Panc1 (cell line): ENCODE measurements around the gene STK24. TPM values are rescaled to one million over a fixed set of nuclear protein-coding genes. Genes with fewer than 3 reads are reported as not detected.

ENCODE experiments used
- ATAC-seq: fragments of 200-7000 bp; cut with Tn5 transposase; 2 replicates; pipeline ENCODE4 v1.9.1; 2020; ENCODE audit warnings: mild to moderate bottlenecking, moderate library complexity
- BruUV-seq: library from RNA; stranded (reverse); fragments of 400-500 nt; replicated peaks from 2 replicates; lab custom pipeline; 2021; lab: Mats Ljungman, UMichigan
- CTCF ChIA-PET: fragments of 300-600 bp; sonication (Branson Sonifier 250); formaldehyde crosslinking; loops from one replicate; lab custom pipeline; 2022; ENCODE audit warnings: antibody characterized with exemption; lab: Charles Lee
- POLR2A ChIA-PET: fragments of 300-600 bp; sonication (Branson Sonifier 250); formaldehyde crosslinking; loops from one replicate; lab custom pipeline; 2022; ENCODE audit warnings: antibody characterized with exemption; lab: Charles Lee
- DNase-seq: peaks from one replicate; pipeline ENCODE4 v3.0.0-alpha.2; 2010; ENCODE audit warnings: low read depth, low spot score
- H3K27ac ChIP-seq: 2 replicates; pipeline ENCODE4 v1.5.1; 2011; ENCODE audit warnings: mild to moderate bottlenecking, low read length, inconsistent platforms
- H3K27me3 ChIP-seq: fragments of 200-500 bp; sonication (Bioruptor generic); 2 replicates; pipeline ENCODE4 v1.6.0; 2014; ENCODE audit warnings: low read length, inconsistent platforms; ENCODE audit not compliant: control insufficient read depth, insufficient read depth
- H3K36me3 ChIP-seq: fragments of 200-500 bp; sonication (Bioruptor generic); 2 replicates; pipeline ENCODE4 v1.5.1; 2014; ENCODE audit warnings: inconsistent platforms, mild to moderate bottlenecking, low read length, moderate library complexity; ENCODE audit not compliant: control insufficient read depth, insufficient read depth
- H3K4me1 ChIP-seq: 2 replicates; pipeline ENCODE4 v1.5.1; 2011; ENCODE audit warnings: inconsistent platforms, mild to moderate bottlenecking, low read length, moderate library complexity; ENCODE audit not compliant: control insufficient read depth, insufficient read depth
- H3K4me3 ChIP-seq, 2 experiments: 2 replicates each; pipeline ENCODE4 v1.5.1; 2011 to 2012; ENCODE audit warnings: low read depth in 2 of 2, low read length in 2 of 2, mild to moderate bottlenecking in 2 of 2, inconsistent platforms in 1 of 2, moderate library complexity in 1 of 2
- H3K9me3 ChIP-seq: fragments of 200-500 bp; sonication (Bioruptor generic); 2 replicates; pipeline ENCODE4 v1.5.1; 2014; ENCODE audit warnings: low read depth, mild to moderate bottlenecking, inconsistent platforms, low read length, moderate library complexity; ENCODE audit not compliant: control insufficient read depth, insufficient read depth
- CTCF ChIP-seq: fragments of 450-650 bp; IDR thresholded peaks from 2 replicates; pipeline ENCODE4 v1.5.1; 2017; ENCODE audit warnings: mild to moderate bottlenecking
- POLR2AphosphoS5 ChIP-seq: IDR thresholded peaks from 2 replicates; pipeline ENCODE4 v1.6.1; 2012; ENCODE audit warnings: mild to moderate bottlenecking, low read depth, low read length, moderate library complexity
- REST ChIP-seq, 2 experiments: IDR thresholded peaks; 2 replicates each; pipeline ENCODE4 v1.6.1; 2011 to 2012; ENCODE audit warnings: low read depth in 2 of 2, control low read depth in 1 of 2, low read length in 1 of 2, mild to moderate bottlenecking in 1 of 2, moderate library complexity in 1 of 2; ENCODE audit not compliant: insufficient read depth in 1 of 2
- SIN3A ChIP-seq: IDR thresholded peaks from 2 replicates; pipeline ENCODE4 v1.6.1; 2012; ENCODE audit warnings: low read depth, mild to moderate bottlenecking, low read length, moderate library complexity, borderline replicate concordance; ENCODE audit not compliant: insufficient read depth
- TCF7L2 ChIP-seq: IDR thresholded peaks from 2 replicates; pipeline ENCODE4 v1.6.1; 2011; ENCODE audit warnings: mild to moderate bottlenecking, low read depth, low read length, inconsistent platforms
- in situ Hi-C: cut with HindIII; loops from 2 replicates; pipeline ENCODE4 v1.10.0; 2016; ENCODE audit warnings: low sequenced_read_pairs, low pct_unique_long_range_greater_than_20kb
- intact Hi-C: fragments of 100-400 bp; cut with micrococcal nuclease; formaldehyde crosslinking; loops from one replicate; pipeline ENCODE4 v1.10.0; 2022; ENCODE audit not compliant: unreplicated experiment
- total RNA-seq: library from RNA; stranded (reverse); gene quantifications from one replicate; pipeline ENCODE4 v1.2.1, GENCODE V29; 2021; ENCODE audit not compliant: unreplicated experiment

Gene STK24
- total RNA-seq, 1 experiment from 2014 or later, result 57.3 TPM

- intact Hi-C loops, result no loop called here
- Histone ChIP-seq H3K4me3 (no peak overlapping the region), H3K4me1 (no peaks in the 10 kb centered on the region), H3K9me3 (no peaks in the 10 kb centered on the region), H3K36me3 (peaks cover 2% of the 10 kb centered on the region; the same call in 1 of the 2 replicates), H3K27me3 (no peaks in the 10 kb centered on the region), H3K27ac (no peak overlapping the region)
- no TSS peak for BruUV-seq
- ATAC-seq, result no peak
- in situ Hi-C loops, result no loop called here
- ChIA-PET POLR2A (no interaction called here), CTCF (no interaction called here)
- DNase-seq, result no peak
- TF ChIP-seq REST (IDR thresholded peaks at IDR 0.05; ENCODE audit: insufficient read depth in 1 of 2, low read depth in 2 of 2, low read length in 1 of 2) (no peak), SIN3A (no peak), CTCF (no peak), POLR2AphosphoS5 (no peak), TCF7L2 (no peak)
These were observed 126.9 kb downstream of the STK24 start for GRCh38 chr13:98450026-98450425.

- Histone ChIP-seq H3K9me3 (no peaks in the 10 kb centered on the region), H3K36me3 (peaks cover 2% of the 10 kb centered on the region; the same call in 1 of the 2 replicates), H3K4me3 (no peak overlapping the region), H3K4me1 (no peaks in the 10 kb centered on the region), H3K27me3 (no peaks in the 10 kb centered on the region), H3K27ac (no peak overlapping the region)
- no TSS peak for BruUV-seq
- CTCF ChIA-PET, result no interaction called here
- no peak for TF ChIP-seq TCF7L2
- TF ChIP-seq SIN3A, result no peak
- in situ Hi-C loops (no loop called here), intact Hi-C loops (loop anchor here (5.0 kb wide), 2 partner anchors 203 to 223 kb away; no protein-coding TSS in a partner anchor)
- no peak for ATAC-seq
- no peak for DNase-seq
- POLR2A ChIA-PET, result no interaction called here
These were observed 127.6 kb downstream of the STK24 start for GRCh38 chr13:98449273-98449672.

- in situ Hi-C loops (no loop called here), intact Hi-C loops (loop anchor here (5.0 kb wide), 2 partner anchors 204 to 224 kb away; no protein-coding TSS in a partner anchor)
- no TSS peak for BruUV-seq
- H3K4me3 ChIP-seq, result no peak overlapping the region
- TF ChIP-seq POLR2AphosphoS5 (no peak), SIN3A (no peak), TCF7L2 (no peak), CTCF (peak; percentile 47), REST (IDR thresholded peaks at IDR 0.05; ENCODE audit: insufficient read depth in 1 of 2, low read depth in 2 of 2, low read length in 1 of 2) (no peak)
- DNase-seq, result no peak
- CTCF ChIA-PET, result interaction anchor here (0.6 kb wide), 1 partner anchor 254 kb away, joined by 3 read pairs; no protein-coding TSS in a partner anchor
- H3K4me1 ChIP-seq, result no peaks in the 10 kb centered on the region
- POLR2A ChIA-PET, result no interaction called here
- no peaks in the 10 kb centered on the region for H3K27me3 ChIP-seq
- no peak overlapping the region for H3K27ac ChIP-seq
- H3K36me3 ChIP-seq, result peaks cover 2% of the 10 kb centered on the region; the same call in 1 of the 2 replicates
- no peaks in the 10 kb centered on the region for H3K9me3 ChIP-seq
- ATAC-seq, result no peak
These were observed 128.3 kb downstream of the STK24 start for GRCh38 chr13:98448642-98448928.
